Spleen (tissue), 11 donors: Measurements from ENCODE around the gene ERG28. TPM values are rescaled to one million over a fixed set of nuclear protein-coding genes. Genes with fewer than 3 reads are reported as not detected.

Experiments used
- DNase-seq: peaks from one replicate; pipeline ENCODE4 v3.0.0-alpha.2; 2020
- H3K27ac ChIP-seq, 8 donors: fragments of 200-600 bp; sonication (generic) in 7 of 8; 1 replicate in 4 of 8; 2 replicates in 4 of 8; pipeline versions ENCODE4 v1.5.0 to v1.8.0; 2016 to 2021; ENCODE audit warnings: inconsistent platforms in 4 of 8, mild to moderate bottlenecking in 4 of 8, moderate library complexity in 1 of 8
- H3K27me3 ChIP-seq, 7 donors: fragments of 200-600 bp; sonication (generic) in 6 of 7; replicated peaks in 1 of 7; 1 replicate in 4 of 7; 2 replicates in 3 of 7; pipeline versions ENCODE4 v1.5.0 to v1.8.0; 2016 to 2021; ENCODE audit warnings: inconsistent platforms in 3 of 7, mild to moderate bottlenecking in 1 of 7
- H3K36me3 ChIP-seq, 6 donors: fragments of 200-600 bp; sonication (generic) in 5 of 6; 1 replicate in 4 of 6; 2 replicates in 2 of 6; pipeline versions ENCODE4 v1.5.0 to v1.8.0; 2016 to 2021; ENCODE audit warnings: inconsistent platforms in 2 of 6
- H3K4me1 ChIP-seq, 6 donors: fragments of 200-600 bp; sonication (generic) in 5 of 6; 1 replicate in 3 of 6; 2 replicates in 3 of 6; pipeline versions ENCODE4 v1.5.0 to v1.8.0; 2016 to 2021; ENCODE audit warnings: inconsistent platforms in 3 of 6
- H3K4me3 ChIP-seq, 8 donors: fragments of 200-600 bp; sonication (generic) in 7 of 8; 1 replicate in 4 of 8; 2 replicates in 4 of 8; pipeline versions ENCODE4 v1.5.0 to v1.8.0; 2016 to 2021; ENCODE audit warnings: inconsistent platforms in 4 of 8, mild to moderate bottlenecking in 4 of 8, moderate library complexity in 2 of 8
- H3K9me3 ChIP-seq, 8 donors: fragments of 200-600 bp; sonication (generic) in 7 of 8; 1 replicate in 4 of 8; 2 replicates in 4 of 8; pipeline versions ENCODE4 v1.5.0 to v1.8.0; 2016 to 2021; ENCODE audit warnings: inconsistent platforms in 4 of 8
- CTCF ChIP-seq, 11 experiments: fragments of 200-600 bp in 7 of 11; fragments of 450-650 bp in 4 of 11; sonication (generic) in 4 of 11; IDR thresholded peaks in 8 of 11; conservative IDR thresholded peaks in 3 of 11; 1 replicate in 7 of 11; 2 replicates in 4 of 11; pipeline versions ENCODE4 v1.4.0 to v1.8.0; 2016 to 2021; ENCODE audit warnings: antibody characterized with exemption in 11 of 11, inconsistent platforms in 4 of 11, mild to moderate bottlenecking in 1 of 11
- POLR2A ChIP-seq, 3 donors: fragments of 450-650 bp; IDR thresholded peaks; one replicate each; pipeline ENCODE4 v1.5.1; 2017; ENCODE audit warnings: antibody characterized with exemption in 3 of 3, mild to moderate bottlenecking in 1 of 3
- POLR2AphosphoS5 ChIP-seq, 3 donors: sonication (generic); formaldehyde crosslinking; IDR thresholded peaks; one replicate each; pipeline ENCODE4 v1.5.1; 2017; ENCODE audit warnings: antibody characterized with exemption in 3 of 3
- WGBS, 5 donors: extraction: QIAGEN DNeasy Blood & Tissue Kit in 3 of 5; methylation state at CpG; one replicate each; pipeline versions ENCODE4 v1.1.5 to v1.1.7; 2013 to 2018; 5-methylcytosine and 5-hydroxymethylcytosine counted together
- intact Hi-C: fragments of 100-400 bp; cut with DNase I; formaldehyde crosslinking; loops from one replicate; pipeline ENCODE4 v1.15.0; 2023; ENCODE audit warnings: low total_unique reads
- polyA plus RNA-seq, 3 donors: library from polyadenylated mRNA; stranded (reverse); fragments of 200-250 nt; gene quantifications; one replicate each; pipeline ENCODE4 v1.2.1, GENCODE V29; 2013
- total RNA-seq, 7 donors: library from RNA; depleted of rRNA in 3 of 7; stranded (reverse); fragments of >200 nt in 3 of 7; fragmentation: NEBNext Ultra II Directional in 4 of 7; extraction: Animal tissue kit (Norgen Biotek cat#: 25700) in 4 of 7; gene quantifications; one replicate each; pipeline versions ENCODE4 v1.1.0 to v1.2.1, GENCODE V29; 2016 to 2021
- donor health status: healthy with polysubstance abuse.
- donor health status: DM: no; HTN: no; CAD: no; lungs with moderate emphysema.
- donor health status: DM: no; HTN: no; CAD: no.
- donor health status: Bipolar disorder and iron deficiency.
- donor health status: healthy.
- donor health status: DM: no; HTN: no; CAD: no.
- donor health status: DM: yes; HTN: yes; CAD: no.

The ERG28 gene
- total and polyA plus RNA-seq, 10 donors = 6.1 to 11.1 (median 7.8) TPM

DNA sequence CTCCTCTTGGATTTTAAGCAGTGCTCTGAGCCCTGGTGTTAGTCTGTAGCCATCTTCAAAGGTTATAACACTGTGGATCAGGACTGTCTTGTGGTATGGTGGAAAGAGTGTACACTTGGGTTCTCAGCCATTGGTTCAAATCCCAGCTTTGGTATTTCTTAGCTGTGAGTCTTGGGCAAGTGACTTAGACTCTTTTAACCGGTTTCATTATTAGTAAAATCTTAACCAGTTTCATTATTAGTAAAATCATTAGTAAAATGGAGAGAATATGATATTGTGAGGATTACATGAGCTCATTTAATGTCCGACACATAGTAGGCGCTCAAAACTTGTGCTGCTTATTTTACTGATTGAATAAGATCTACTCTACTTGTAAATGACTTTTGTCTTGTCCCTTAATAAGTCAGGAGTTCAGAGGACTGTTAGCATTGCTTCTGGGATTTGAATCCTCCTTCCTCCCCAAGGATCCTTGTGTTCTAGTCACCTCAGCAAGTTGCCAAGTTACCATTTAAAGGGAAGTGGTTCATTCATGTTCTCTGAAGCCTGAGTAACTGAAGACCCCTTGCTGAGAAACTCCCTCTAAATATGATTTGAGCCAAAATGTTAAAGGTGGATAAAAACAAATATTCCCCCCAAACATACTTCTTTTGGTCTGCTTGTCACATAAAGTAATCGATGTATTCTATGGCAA lies 12.8 kb upstream of the ERG28 start:
- Histone ChIP-seq H3K4me1 (no peaks in the 10 kb centered on the region), H3K4me3 (no peak overlapping the region), H3K36me3 (peaks cover 0 to 66% (median 18%) of the 10 kb centered on the region in 6 donors), H3K9me3 (peaks cover 0 to 11% (median 7%) of the 10 kb centered on the region in 8 donors), H3K27ac (no peak overlapping the region), H3K27me3 (no peaks in the 10 kb centered on the region)
- WGBS, 5 donors = 81 to 87% (median 82%) methylated on average over 4 of the region's 4 CpGs
- no peak for DNase-seq
- no peak for TF ChIP-seq CTCF (IDR thresholded peaks at IDR 0.05 in 8 of 11, conservative IDR thresholded peaks at IDR 0.05 in 3 of 11)
- intact Hi-C loops = no loop called here

DNA sequence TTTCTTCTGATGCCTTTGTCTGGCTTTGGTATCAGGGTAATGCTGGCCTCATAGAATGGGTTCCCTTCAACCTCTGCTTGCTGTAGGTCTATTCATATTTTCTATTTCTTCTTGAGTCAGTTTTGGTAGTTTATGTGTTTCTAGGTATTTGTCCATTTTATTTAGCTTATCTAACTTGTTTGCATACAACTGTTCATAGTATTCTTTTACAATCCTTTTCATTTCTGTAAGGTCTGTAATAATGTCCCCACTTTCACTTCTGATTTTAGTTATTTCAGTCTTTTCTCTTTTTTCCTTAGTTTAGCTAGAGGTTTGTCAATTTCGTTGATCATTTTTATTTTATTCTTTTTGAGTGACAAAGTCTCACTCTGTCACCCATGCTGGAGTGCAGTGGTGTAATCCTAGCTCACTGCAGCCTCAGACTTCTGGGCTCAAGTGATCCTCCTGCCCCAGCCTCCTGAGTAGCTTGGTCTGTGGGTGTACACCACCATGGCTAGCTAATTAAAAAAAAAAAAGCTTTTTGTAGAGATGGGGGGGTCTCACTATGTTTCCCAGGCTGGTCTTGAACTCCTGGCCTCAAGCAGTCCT lies 12.0 kb upstream of the ERG28 start:
- Histone ChIP-seq H3K9me3 (peaks cover 0 to 11% (median 7%) of the 10 kb centered on the region in 8 donors), H3K4me3 (no peak overlapping the region), H3K27me3 (no peaks in the 10 kb centered on the region), H3K27ac (no peak overlapping the region), H3K4me1 (no peaks in the 10 kb centered on the region), H3K36me3 (peaks cover 0 to 62% (median 18%) of the 10 kb centered on the region in 6 donors)
- 69 to 80% (median 79%) methylated on average over 1 of the region's 1 CpG for WGBS, 5 donors
- no peak for TF ChIP-seq POLR2AphosphoS5 (IDR thresholded peaks at IDR 0.05)
- TF ChIP-seq POLR2A (IDR thresholded peaks at IDR 0.05) = no peak
- no peak for TF ChIP-seq CTCF (IDR thresholded peaks at IDR 0.05 in 8 of 11, conservative IDR thresholded peaks at IDR 0.05 in 3 of 11)
- no peak for DNase-seq
- intact Hi-C loops = no loop called here

DNA sequence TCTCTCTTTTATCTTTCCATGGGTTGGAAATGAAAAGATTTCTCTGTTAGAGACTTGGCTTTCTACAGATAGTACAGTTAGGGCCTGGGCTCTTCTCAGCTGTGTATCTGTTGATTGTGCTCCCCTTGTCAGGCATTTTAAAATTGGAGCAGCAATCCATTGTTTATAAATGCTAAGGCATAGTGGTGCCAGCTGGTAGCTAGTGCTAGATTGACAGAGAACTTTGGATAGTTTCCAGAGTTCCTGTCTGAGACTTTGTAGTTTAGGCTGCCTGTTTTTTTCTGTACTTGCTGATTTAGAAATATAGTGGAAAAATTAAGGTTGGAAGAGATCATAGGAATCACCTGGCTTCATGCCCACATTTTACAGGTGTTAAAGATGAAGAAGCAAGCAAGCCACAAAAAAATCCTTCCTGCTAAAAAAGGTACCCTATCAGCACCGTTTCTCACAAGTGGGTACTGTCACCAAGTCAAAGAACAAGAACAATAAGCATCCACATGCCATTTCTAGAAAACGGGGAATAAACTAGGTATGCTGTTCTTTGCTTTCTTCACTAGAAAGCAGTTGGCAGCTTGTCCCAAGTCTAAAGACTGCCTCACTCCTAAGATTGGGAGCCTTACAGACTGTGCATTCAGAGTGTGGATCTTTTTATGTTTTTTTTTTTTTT lies 6.6 kb upstream of the ERG28 start:
- Histone ChIP-seq H3K27ac (no peak overlapping the region), H3K36me3 (peaks cover 0 to 64% (median 18%) of the 10 kb centered on the region in 6 donors), H3K27me3 (no peaks in the 10 kb centered on the region), H3K4me3 (no peak overlapping the region), H3K4me1 (peaks cover under 1 to 18% (median 2%) of the 10 kb centered on the region in 6 donors), H3K9me3 (peaks cover 0 to 4% (median 1%) of the 10 kb centered on the region in 8 donors)
- intact Hi-C loops = no loop called here
- DNase-seq = no peak
- TF ChIP-seq POLR2A (IDR thresholded peaks at IDR 0.05) (no peak), CTCF (IDR thresholded peaks at IDR 0.05 in 8 of 11, conservative IDR thresholded peaks at IDR 0.05 in 3 of 11) (no peak), POLR2AphosphoS5 (IDR thresholded peaks at IDR 0.05) (no peak)
- whole genome bisulfite sequencing, 5 donors = 87 to 95% (median 89%) methylated on average over 2 of the region's 2 CpGs

- DNase-seq = no peak
- intact Hi-C loops = no loop called here
- Histone ChIP-seq H3K27ac (no peak overlapping the region), H3K4me3 (no peak overlapping the region), H3K27me3 (no peaks in the 10 kb centered on the region), H3K4me1 (peaks cover 10 to 54% (median 23%) of the 10 kb centered on the region in 6 donors), H3K36me3 (peaks cover 0 to 27% (median 0%) of the 10 kb centered on the region in 6 donors), H3K9me3 (no peaks in the 10 kb centered on the region)
- no peak for TF ChIP-seq POLR2AphosphoS5 (IDR thresholded peaks at IDR 0.05)
- TF ChIP-seq POLR2A (IDR thresholded peaks at IDR 0.05) = no peak
- no peak for TF ChIP-seq CTCF (IDR thresholded peaks at IDR 0.05 in 8 of 11, conservative IDR thresholded peaks at IDR 0.05 in 3 of 11)
- 56 to 81% (median 69%) methylated on average over 3 of the region's 3 CpGs for WGBS, 5 donors
Measured at GRCh38 chr14:75662966-75663365, 2.3 kb upstream of the ERG28 start.
